Smooth muscle cell (in vitro differentiated cells): Measurements from ENCODE around the gene PLEKHA1. TPM values are rescaled to one million over a fixed set of nuclear protein-coding genes. Genes with fewer than 3 reads are reported as not detected.

ENCODE experiments used
- DNase-seq: peaks from one replicate; lab custom pipeline; 2025; ENCODE audit not compliant: unreplicated experiment; lab: John Stamatoyannopoulos, UW
- H2AFZ ChIP-seq: fragments of 200-600 bp; sonication (generic); 2 replicates; pipeline ENCODE4 v1.6.0; 2016; ENCODE audit warnings: antibody characterized with exemption, low read depth, mild to moderate bottlenecking
- H3F3A ChIP-seq: fragments of 200-600 bp; sonication (generic); 2 replicates; pipeline ENCODE4 v1.6.0; 2017; ENCODE audit warnings: antibody characterized with exemption, low read depth
- H3K27ac ChIP-seq: fragments of 200-600 bp; sonication (generic); 2 replicates; pipeline ENCODE4 v1.5.1; 2016; ENCODE audit warnings: low read depth, mild to moderate bottlenecking
- H3K27me3 ChIP-seq: fragments of 200-600 bp; sonication (generic); 2 replicates; pipeline ENCODE4 v1.6.1; 2016; ENCODE audit warnings: low read depth, mild to moderate bottlenecking
- H3K36me3 ChIP-seq: fragments of 200-600 bp; sonication (generic); 2 replicates; pipeline ENCODE4 v1.5.1; 2016; ENCODE audit warnings: low read depth
- H3K4me1 ChIP-seq: fragments of 200-600 bp; sonication (generic); 2 replicates; pipeline ENCODE4 v1.5.1; 2016; ENCODE audit warnings: low read depth
- H3K4me2 ChIP-seq: fragments of 200-600 bp; sonication (generic); 2 replicates; pipeline ENCODE4 v1.6.0; 2016; ENCODE audit warnings: mild to moderate bottlenecking
- H3K4me3 ChIP-seq: fragments of 200-600 bp; sonication (generic); 2 replicates; pipeline ENCODE4 v1.5.1; 2016; ENCODE audit warnings: mild to moderate bottlenecking
- H3K79me2 ChIP-seq: fragments of 200-600 bp; sonication (generic); 2 replicates; pipeline ENCODE4 v1.6.0; 2016; ENCODE audit warnings: low read depth, mild to moderate bottlenecking
- H3K9ac ChIP-seq: fragments of 200-600 bp; sonication (generic); 2 replicates; pipeline ENCODE4 v1.6.0; 2016; ENCODE audit warnings: low read depth
- H3K9me3 ChIP-seq: fragments of 200-600 bp; sonication (generic); replicated peaks from 2 replicates; pipeline ENCODE4 v1.5.1; 2016; ENCODE audit warnings: low read depth
- H4K20me1 ChIP-seq: fragments of 200-600 bp; sonication (generic); 2 replicates; pipeline ENCODE4 v1.6.0; 2016; ENCODE audit warnings: low read depth
- WGBS: methylation state at CpG from one replicate; pipeline ENCODE4 v1.1.7; 2016; ENCODE audit warnings: low lambda C conversion rate; 5-methylcytosine and 5-hydroxymethylcytosine counted together
- polyA plus RNA-seq: library from polyadenylated mRNA; unstranded; fragments of >200 nt; fragmentation: Nextera tagmentation; extraction: Ambion mirVana; gene quantifications from 2 replicates; pipeline ENCODE4 v1.2.1, GENCODE V29; 2016
- total RNA-seq: library from RNA; depleted of rRNA; stranded (reverse); fragments of >200 nt; gene quantifications from 2 replicates; pipeline ENCODE4 v1.2.3, GENCODE V29; 2014
- TF ChIP-seq, protein P1 (sequence below): fragments of 200-600 bp; sonication (generic); IDR thresholded peaks from 2 replicates; pipeline ENCODE4 v1.5.1; 2017; ENCODE audit warnings: borderline replicate concordance, mild to moderate bottlenecking, antibody characterized with exemption; ENCODE audit not compliant: insufficient read depth, poor library complexity, severe bottlenecking

The PLEKHA1 gene
- total and polyA plus RNA-seq, 2 experiments from 2014 or later, result 22.7 to 24.6 TPM

DNA sequence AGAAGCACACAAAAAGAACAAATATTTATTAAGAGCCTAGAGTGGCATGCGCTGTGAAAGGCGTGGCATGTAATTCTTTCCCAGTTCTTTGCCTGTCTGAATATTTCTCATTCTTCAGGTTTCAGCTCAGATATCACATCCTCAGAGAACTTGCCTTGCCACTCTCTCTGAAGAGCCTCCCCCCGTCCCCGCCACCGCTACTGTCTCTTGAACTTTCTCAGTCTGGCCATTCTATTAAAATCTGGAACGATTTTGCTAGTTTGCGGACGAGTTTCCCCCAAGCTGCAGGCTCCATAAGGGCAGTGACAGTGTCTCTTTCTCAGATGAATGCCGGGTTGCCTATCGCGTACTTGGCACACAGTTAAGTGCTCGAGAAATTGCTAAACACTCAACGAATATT, 787 bp upstream of the PLEKHA1 start:
- Histone ChIP-seq H3K4me1 (peaks cover 18% of the 10 kb centered on the region), H3K9me3 (no peaks in the 10 kb centered on the region), H3F3A (no peaks in the 10 kb centered on the region), H3K4me2 (peak overlapping the region; percentile 94), H4K20me1 (peaks cover 18% of the 10 kb centered on the region), H3K27me3 (no peaks in the 10 kb centered on the region), H3K9ac (peak overlapping the region; percentile 11), H3K79me2 (peaks cover 32% of the 10 kb centered on the region), H3K36me3 (no peaks in the 10 kb centered on the region), H2AFZ (peak overlapping the region; percentile 94), H3K27ac (peak overlapping the region; percentile 28), H3K4me3 (peak overlapping the region; percentile 89)
- DNase-seq, result no peak
- 8% methylated on average over 13 of the region's 13 CpGs for WGBS
- TF ChIP-seq, protein P1, sequence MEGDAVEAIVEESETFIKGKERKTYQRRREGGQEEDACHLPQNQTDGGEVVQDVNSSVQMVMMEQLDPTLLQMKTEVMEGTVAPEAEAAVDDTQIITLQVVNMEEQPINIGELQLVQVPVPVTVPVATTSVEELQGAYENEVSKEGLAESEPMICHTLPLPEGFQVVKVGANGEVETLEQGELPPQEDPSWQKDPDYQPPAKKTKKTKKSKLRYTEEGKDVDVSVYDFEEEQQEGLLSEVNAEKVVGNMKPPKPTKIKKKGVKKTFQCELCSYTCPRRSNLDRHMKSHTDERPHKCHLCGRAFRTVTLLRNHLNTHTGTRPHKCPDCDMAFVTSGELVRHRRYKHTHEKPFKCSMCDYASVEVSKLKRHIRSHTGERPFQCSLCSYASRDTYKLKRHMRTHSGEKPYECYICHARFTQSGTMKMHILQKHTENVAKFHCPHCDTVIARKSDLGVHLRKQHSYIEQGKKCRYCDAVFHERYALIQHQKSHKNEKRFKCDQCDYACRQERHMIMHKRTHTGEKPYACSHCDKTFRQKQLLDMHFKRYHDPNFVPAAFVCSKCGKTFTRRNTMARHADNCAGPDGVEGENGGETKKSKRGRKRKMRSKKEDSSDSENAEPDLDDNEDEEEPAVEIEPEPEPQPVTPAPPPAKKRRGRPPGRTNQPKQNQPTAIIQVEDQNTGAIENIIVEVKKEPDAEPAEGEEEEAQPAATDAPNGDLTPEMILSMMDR, result no peak

DNA sequence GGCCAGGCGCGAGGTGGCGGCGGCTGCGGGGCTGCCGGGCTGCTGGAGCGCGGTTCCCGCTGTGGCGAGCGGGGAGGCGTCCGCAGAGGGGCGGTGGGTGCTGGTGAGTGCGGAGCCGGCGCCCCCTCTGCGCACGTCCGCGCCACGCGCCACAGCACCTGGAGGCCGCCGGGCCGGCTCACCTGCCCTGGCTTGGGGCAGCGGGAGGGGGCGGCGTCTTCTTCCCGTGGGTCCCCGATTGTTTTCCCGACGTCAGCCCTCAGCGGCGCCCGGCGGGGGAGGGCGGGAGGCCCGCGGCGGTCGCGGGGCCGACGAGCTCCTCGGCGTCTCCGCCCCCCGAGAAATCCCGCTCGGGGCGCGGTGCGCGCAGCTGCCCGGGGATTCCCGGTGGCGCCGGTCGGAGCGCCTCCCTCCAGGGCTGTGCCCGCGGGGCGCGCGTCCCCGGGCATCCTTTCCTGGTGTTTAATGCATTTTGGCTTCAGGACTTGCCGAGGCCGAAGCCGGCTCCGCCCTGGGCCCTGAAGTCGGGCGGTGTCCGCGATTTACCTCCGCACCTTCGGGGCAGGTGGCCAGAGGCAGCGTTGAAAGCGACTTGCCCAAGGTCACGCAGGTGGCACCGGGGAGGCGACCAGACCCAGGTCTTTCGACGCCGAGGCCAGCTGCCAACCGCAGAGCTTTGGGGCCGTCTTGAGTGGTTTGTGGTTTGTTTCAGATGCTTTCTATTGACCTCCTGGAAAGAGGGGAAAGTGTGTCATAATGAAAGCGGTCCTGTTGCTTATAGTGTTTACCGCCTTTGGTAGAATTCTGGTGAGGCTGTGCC, 561 bp downstream of the PLEKHA1 start:
- Histone ChIP-seq H3F3A (no peaks in the 10 kb centered on the region), H2AFZ (peak overlapping the region; percentile 97), H4K20me1 (peaks cover 31% of the 10 kb centered on the region), H3K4me1 (peaks cover 15% of the 10 kb centered on the region), H3K4me2 (peak overlapping the region; percentile 96), H3K79me2 (peaks cover 40% of the 10 kb centered on the region), H3K9ac (peak overlapping the region; percentile 79), H3K27ac (peak overlapping the region; percentile 70), H3K9me3 (no peaks in the 10 kb centered on the region), H3K36me3 (no peaks in the 10 kb centered on the region), H3K4me3 (peak overlapping the region; percentile 89), H3K27me3 (no peaks in the 10 kb centered on the region)
- TF ChIP-seq, protein P1, result no peak
- WGBS, result 2% methylated on average over 57 of the region's 89 CpGs
- DNase-seq, result peak; percentile 57

DNA sequence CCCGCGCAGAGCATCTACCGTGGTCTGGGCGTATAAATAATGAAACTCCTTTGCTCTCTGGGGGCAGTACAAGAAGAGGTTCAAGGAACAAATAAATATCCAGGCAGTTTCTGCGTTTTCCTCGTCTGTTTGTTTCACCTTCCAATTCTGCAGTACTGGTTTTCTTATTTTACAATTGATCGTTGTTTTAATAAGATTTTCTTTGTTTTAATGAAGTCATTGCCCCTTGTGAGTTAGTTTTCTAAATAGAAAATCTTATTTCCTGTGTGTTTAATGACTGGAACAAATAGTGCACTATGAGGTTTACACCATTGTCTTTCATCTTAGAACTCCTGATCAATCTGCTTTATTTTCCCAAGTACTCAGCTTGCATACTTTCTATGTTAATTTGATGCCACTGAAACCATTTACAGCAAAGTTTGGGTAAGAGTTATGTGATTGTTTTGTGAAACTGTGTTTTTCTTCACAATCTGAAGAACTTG, 1.2 kb downstream of the PLEKHA1 start:
- Histone ChIP-seq H3K9ac (peak overlapping the region; percentile 79), H2AFZ (peak overlapping the region; percentile 97)
- WGBS, result 7% methylated on average over 7 of the region's 7 CpGs

More for the DNA sequence above, 1.2 kb downstream of the PLEKHA1 start:
- Histone ChIP-seq H3K36me3 (no peaks in the 10 kb centered on the region), H3K9me3 (no peaks in the 10 kb centered on the region), H3F3A (no peaks in the 10 kb centered on the region), H3K4me2 (peak overlapping the region; percentile 96), H3K4me3 (peak overlapping the region; percentile 89), H4K20me1 (peaks cover 37% of the 10 kb centered on the region), H3K79me2 (peaks cover 47% of the 10 kb centered on the region), H3K4me1 (peaks cover 15% of the 10 kb centered on the region), H3K27me3 (no peaks in the 10 kb centered on the region), H3K27ac (peak overlapping the region; percentile 70)
- no peak for DNase-seq
- TF ChIP-seq, protein P1, result no peak
